Activated CD4-positive, alpha-beta T cell treated with anti-CD3 and anti-CD28 coated beads for 36 hours (primary cell): ENCODE measurements around the gene ZNF594. TPM values are rescaled to one million over a fixed set of nuclear protein-coding genes. Genes with fewer than 3 reads are reported as not detected.
A peak's percentile ranks its signal among the peaks of the same experiment; 100 is the strongest.
"Not testable (repeated sequence)": the region's sequence is repeated elsewhere in the genome, so short reads cannot be mapped to it uniquely, and the experiment has no call there.

Source experiments
- ATAC-seq: fragments of 200-7000 bp; cut with Tn5 transposase; one replicate; pipeline ENCODE4 v1.10.0; 2021; ENCODE audit warnings: mild to moderate bottlenecking, moderate library complexity
- CTCF ChIA-PET: fragments of 350-600 bp; sonication (Branson Sonifier 250); formaldehyde crosslinking; loops from one replicate; lab custom pipeline; 2021; ENCODE audit warnings: antibody characterized with exemption; lab: Charles Lee
- POLR2A ChIA-PET: fragments of 350-600 bp; sonication (Branson Sonifier 250); formaldehyde crosslinking; loops from one replicate; lab custom pipeline; 2021; ENCODE audit warnings: antibody characterized with exemption, inconsistent platforms; lab: Charles Lee
- DNase-seq: peaks from one replicate; pipeline ENCODE4 v3.0.0-alpha.2; 2020
- H3K27ac Mint-ChIP-seq: one replicate; pipeline ENCODE4 v1.8.0; 2021; ENCODE audit warnings: mixed read lengths
- H3K27me3 Mint-ChIP-seq: one replicate; pipeline ENCODE4 v1.8.0; 2021; ENCODE audit warnings: mixed read lengths
- H3K36me3 Mint-ChIP-seq: one replicate; pipeline ENCODE4 v1.8.0; 2021; ENCODE audit warnings: low read depth, mixed read lengths
- H3K4me1 Mint-ChIP-seq: one replicate; pipeline ENCODE4 v1.8.0; 2021; ENCODE audit warnings: mixed read lengths
- H3K4me3 Mint-ChIP-seq: one replicate; pipeline ENCODE4 v1.8.0; 2021; ENCODE audit warnings: mild to moderate bottlenecking, moderate library complexity, mixed read lengths
- H3K9me3 Mint-ChIP-seq: one replicate; pipeline ENCODE4 v1.8.0; 2021; ENCODE audit warnings: low read depth, mixed read lengths
- intact Hi-C, 2 experiments: fragments of 100-400 bp; cut with DNase I in 1 of 2; cut with micrococcal nuclease in 1 of 2; formaldehyde crosslinking; loops; one replicate each; pipeline versions ENCODE4 v1.14.2 to v1.15.1; 2022 to 2024; cut with DNase I, micrococcal nuclease
- total RNA-seq, 2 experiments: library from RNA; stranded (reverse); gene quantifications; one replicate each; pipeline ENCODE4 v1.2.3, GENCODE V29; 2021

ZNF594 gene
- total RNA-seq, 2 experiments from 2014 or later: 8.0 to 8.4 TPM

GRCh38 chr17:5165791-5166564 lies 25.7 kb downstream of the ZNF594 start:
- H3K4me3 Mint-ChIP-seq, DNase-seq, H3K9me3 Mint-ChIP-seq, H3K4me1 Mint-ChIP-seq, H3K27ac Mint-ChIP-seq, intact Hi-C loops, ATAC-seq, POLR2A ChIA-PET, H3K27me3 Mint-ChIP-seq, H3K36me3 Mint-ChIP-seq: not testable (repeated sequence)
- CTCF ChIA-PET: interaction anchor here (1.2 kb wide), 1 partner anchor 12 kb away, joined by 3 read pairs; no protein-coding TSS in a partner anchor

- POLR2A ChIA-PET: no interaction called here
- intact Hi-C loops: no loop called here
- Mint-ChIP-seq H3K9me3 (no peaks in the 10 kb centered on the region), H3K36me3 (no peaks in the 10 kb centered on the region), H3K4me3 (no peak overlapping the region), H3K27me3 (peaks cover 6% of the 10 kb centered on the region), H3K27ac (no peak overlapping the region), H3K4me1 (no peaks in the 10 kb centered on the region)
- ATAC-seq: no peak
- CTCF ChIA-PET: no interaction called here
- no peak for DNase-seq
These were observed 27.2 kb downstream of the ZNF594 start for GRCh38 chr17:5164436-5164835.

DNA sequence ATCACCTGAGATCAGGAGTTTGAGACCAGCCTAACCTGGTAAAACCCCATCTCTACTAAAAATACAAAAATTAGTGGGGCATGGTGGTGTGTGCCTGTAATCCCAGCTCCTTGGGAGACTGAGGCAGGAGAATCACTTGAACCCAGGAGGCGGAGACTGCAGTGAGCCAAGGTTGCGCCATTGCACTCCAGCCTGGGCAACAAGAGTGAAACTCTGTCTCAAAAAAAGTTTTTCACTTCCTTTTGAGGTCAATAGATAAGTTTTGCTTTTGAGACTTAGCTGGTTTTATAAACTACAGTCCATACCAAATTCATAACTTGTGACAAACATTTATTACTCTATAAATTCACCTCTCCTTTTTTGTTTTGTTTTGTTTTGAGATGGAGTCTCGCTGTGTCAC lies 29.9 kb downstream of the ZNF594 start:
- H3K27ac Mint-ChIP-seq, H3K4me1 Mint-ChIP-seq, H3K4me3 Mint-ChIP-seq, H3K36me3 Mint-ChIP-seq, intact Hi-C loops, ATAC-seq, H3K9me3 Mint-ChIP-seq, DNase-seq, POLR2A ChIA-PET, CTCF ChIA-PET: not testable (repeated sequence)
- peaks cover 21% of the 10 kb centered on the region for H3K27me3 Mint-ChIP-seq

DNA sequence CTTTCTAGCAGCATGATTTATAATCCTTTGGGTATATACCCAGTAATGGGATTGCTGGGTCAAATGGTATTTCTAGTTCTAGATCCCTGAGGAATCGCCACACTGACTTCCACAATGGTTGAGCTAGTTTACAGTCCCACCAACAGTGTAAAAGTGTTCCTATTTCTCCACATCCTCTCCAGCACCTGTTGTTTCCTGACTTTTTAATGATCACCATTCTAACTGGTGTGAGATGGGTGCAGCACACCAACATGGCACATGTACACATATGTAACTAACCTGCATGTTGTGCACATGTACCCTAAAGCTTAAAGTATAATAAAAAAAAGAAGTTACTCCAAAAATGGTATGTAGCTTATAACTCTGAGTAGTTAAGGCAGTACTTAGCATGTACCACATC lies 31.0 kb downstream of the ZNF594 start:
- ATAC-seq, intact Hi-C loops, POLR2A ChIA-PET, H3K36me3 Mint-ChIP-seq, H3K27ac Mint-ChIP-seq, H3K9me3 Mint-ChIP-seq, CTCF ChIA-PET, H3K4me3 Mint-ChIP-seq, DNase-seq, H3K4me1 Mint-ChIP-seq: not testable (repeated sequence)
- H3K27me3 Mint-ChIP-seq: peaks cover 21% of the 10 kb centered on the region

DNA sequence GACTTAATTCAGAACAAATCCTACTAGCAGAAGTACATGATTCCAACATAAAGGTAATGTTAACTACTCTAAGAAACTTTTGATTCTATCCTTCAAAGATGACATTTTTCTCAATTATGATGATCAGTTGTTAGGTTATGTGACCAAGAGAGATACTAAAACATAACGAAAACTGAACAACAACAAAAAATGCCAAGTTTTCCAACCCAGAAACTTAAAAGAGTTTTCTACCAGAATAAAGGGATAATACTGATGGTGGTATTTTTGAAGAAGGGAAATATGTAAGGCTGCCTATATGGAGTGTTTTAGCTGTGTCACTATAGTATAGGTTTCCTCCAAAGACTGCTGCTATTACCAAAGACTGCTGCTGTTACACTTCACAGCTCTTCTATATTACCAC lies 45.5 kb downstream of the ZNF594 start:
- H3K4me3 Mint-ChIP-seq, H3K9me3 Mint-ChIP-seq, H3K27ac Mint-ChIP-seq, H3K36me3 Mint-ChIP-seq, DNase-seq, H3K4me1 Mint-ChIP-seq, CTCF ChIA-PET, ATAC-seq, intact Hi-C loops, POLR2A ChIA-PET: not testable (repeated sequence)
- H3K27me3 Mint-ChIP-seq: peaks cover 14% of the 10 kb centered on the region

GRCh38 chr17:5142877-5143276 lies 48.8 kb downstream of the ZNF594 start:
- H3K36me3 Mint-ChIP-seq, intact Hi-C loops, DNase-seq, H3K9me3 Mint-ChIP-seq, CTCF ChIA-PET, POLR2A ChIA-PET, H3K27me3 Mint-ChIP-seq, H3K4me1 Mint-ChIP-seq, ATAC-seq, H3K27ac Mint-ChIP-seq, H3K4me3 Mint-ChIP-seq: not testable (repeated sequence)

DNA sequence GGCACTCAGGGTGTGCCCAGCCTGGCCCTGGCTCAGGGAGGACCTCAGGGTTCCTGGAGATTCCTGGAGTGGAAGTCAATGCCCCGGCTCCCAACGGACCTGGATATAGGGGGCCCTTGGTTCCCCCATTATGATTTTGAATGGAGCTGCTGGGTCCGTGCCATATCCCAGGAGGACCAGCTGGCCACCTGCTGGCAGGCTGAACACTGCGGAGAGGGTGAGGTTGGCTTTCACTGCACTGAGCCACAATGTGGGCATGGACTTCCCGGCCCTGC lies 52.3 kb downstream of the ZNF594 start:
- POLR2A ChIA-PET: no interaction called here
- Mint-ChIP-seq H3K36me3 (no peaks in the 10 kb centered on the region), H3K27me3 (no peaks in the 10 kb centered on the region), H3K27ac (no peak overlapping the region), H3K4me1 (no peaks in the 10 kb centered on the region), H3K4me3 (no peak overlapping the region), H3K9me3 (no peaks in the 10 kb centered on the region)
- CTCF ChIA-PET: no interaction called here
- intact Hi-C loops: no loop called here
- no peak for DNase-seq
- ATAC-seq: no peak

DNA sequence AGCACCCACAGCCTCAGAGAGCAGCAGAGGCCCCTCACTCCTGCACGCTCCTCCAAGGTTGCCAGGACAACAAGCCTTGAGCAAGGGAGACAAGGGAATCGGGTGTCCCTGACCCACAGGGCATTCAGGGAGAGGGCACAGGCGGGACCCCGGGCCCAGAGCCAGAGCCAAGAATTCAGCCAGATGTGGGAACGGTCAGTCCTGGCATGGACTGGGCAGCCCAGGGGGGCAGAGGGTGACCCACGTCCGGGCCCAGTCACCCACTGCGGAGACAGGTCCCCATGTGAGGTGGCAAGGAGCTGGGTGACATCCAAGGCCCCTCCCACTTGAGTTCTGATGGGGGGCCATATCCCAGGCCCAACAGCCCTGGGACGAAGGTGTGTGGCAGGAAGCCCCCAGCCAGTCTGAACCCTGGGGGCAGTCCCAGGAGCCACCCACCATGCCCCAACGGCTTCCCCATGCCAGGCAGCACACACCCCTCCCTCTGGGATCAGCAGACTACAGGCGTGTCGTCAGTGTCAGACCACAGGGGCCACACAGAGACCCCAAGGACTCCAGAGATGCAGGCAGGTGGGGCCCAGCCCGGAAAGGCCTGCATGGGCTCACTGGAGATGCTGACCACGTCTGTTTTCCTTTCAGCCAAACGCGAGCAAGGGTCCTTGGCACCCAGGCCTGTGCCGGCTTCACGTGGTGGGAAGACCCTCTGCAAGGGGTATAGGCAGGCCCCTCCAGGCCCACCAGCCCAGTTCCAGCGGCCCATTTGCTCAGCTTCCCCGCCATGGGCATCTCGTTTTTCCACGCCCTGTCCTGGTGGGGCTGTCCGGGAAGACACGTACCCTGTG lies 52.8 kb downstream of the ZNF594 start:
- Mint-ChIP-seq H3K9me3 (no peaks in the 10 kb centered on the region), H3K36me3 (no peaks in the 10 kb centered on the region), H3K4me3 (no peak overlapping the region), H3K27me3 (no peaks in the 10 kb centered on the region), H3K27ac (no peak overlapping the region), H3K4me1 (no peaks in the 10 kb centered on the region)
- POLR2A ChIA-PET: no interaction called here
- CTCF ChIA-PET: no interaction called here
- no peak for ATAC-seq
- DNase-seq: no peak
- intact Hi-C loops: no loop called here

GRCh38 chr17:5138198-5138544 lies 53.5 kb downstream of the ZNF594 start:
- H3K9me3 Mint-ChIP-seq, POLR2A ChIA-PET, H3K36me3 Mint-ChIP-seq, H3K27me3 Mint-ChIP-seq, ATAC-seq, H3K27ac Mint-ChIP-seq, CTCF ChIA-PET, H3K4me3 Mint-ChIP-seq, intact Hi-C loops, H3K4me1 Mint-ChIP-seq: not testable (repeated sequence)
- DNase-seq: peak; percentile 1

GRCh38 chr17:5137511-5138197 lies 54.0 kb downstream of the ZNF594 start:
- H3K4me1 Mint-ChIP-seq, H3K27me3 Mint-ChIP-seq, POLR2A ChIA-PET, intact Hi-C loops, H3K9me3 Mint-ChIP-seq, CTCF ChIA-PET, H3K4me3 Mint-ChIP-seq, H3K27ac Mint-ChIP-seq, ATAC-seq, DNase-seq, H3K36me3 Mint-ChIP-seq: not testable (repeated sequence)

- H3K36me3 Mint-ChIP-seq, H3K27me3 Mint-ChIP-seq, CTCF ChIA-PET, ATAC-seq, POLR2A ChIA-PET, H3K4me3 Mint-ChIP-seq, H3K9me3 Mint-ChIP-seq, intact Hi-C loops, H3K27ac Mint-ChIP-seq, H3K4me1 Mint-ChIP-seq: not testable (repeated sequence)
- peak; percentile 1 for DNase-seq
These were observed 54.9 kb downstream of the ZNF594 start for GRCh38 chr17:5136580-5137412.
